HepG2 (cell line): Measurements from ENCODE around the gene KRT14. TPM values are rescaled to one million over a fixed set of nuclear protein-coding genes. Genes with fewer than 3 reads are reported as not detected.

Experiments
- BHLHE40 ChIP-seq: IDR thresholded peaks from 2 replicates; pipeline ENCODE4 v1.6.1; 2011; ENCODE audit warnings: low read length, improper control_type of control experiment
- CBFB ChIP-seq: sonication (generic); formaldehyde crosslinking; IDR thresholded peaks from 2 replicates; pipeline ENCODE4 v1.4.0; 2020; ENCODE audit warnings: missing genetic modification reagents
- DMAP1 ChIP-seq: IDR thresholded peaks from 2 replicates; pipeline ENCODE4 v1.6.1; 2016
- GATA4 ChIP-seq: sonication (generic); IDR thresholded peaks from 2 replicates; pipeline ENCODE4 v1.6.1; 2016; ENCODE audit warnings: antibody characterized with exemption, low read depth, borderline replicate concordance
- GPN1 ChIP-seq: sonication (generic); formaldehyde crosslinking; IDR thresholded peaks from 2 replicates; pipeline ENCODE4 v1.5.1; 2020; ENCODE audit warnings: missing genetic modification reagents, borderline replicate concordance
- GZF1 ChIP-seq: sonication (generic); formaldehyde crosslinking; IDR thresholded peaks from 2 replicates; pipeline ENCODE4 v1.5.1; 2020; ENCODE audit warnings: mild to moderate bottlenecking, missing genetic modification reagents
- HES4 ChIP-seq: sonication (generic); formaldehyde crosslinking; IDR thresholded peaks from 2 replicates; pipeline ENCODE4 v1.9.0; 2021; ENCODE audit warnings: mild to moderate bottlenecking, missing genetic modification reagents, borderline replicate concordance
- HNRNPL ChIP-seq: fragments of 200-400 bp; formaldehyde crosslinking; IDR thresholded peaks from 2 replicates; pipeline ENCODE4 v1.6.1; 2017; ENCODE audit warnings: mild to moderate bottlenecking, low read depth, low read length
- KMT2A ChIP-seq: sonication (generic); formaldehyde crosslinking; IDR thresholded peaks from 2 replicates; pipeline ENCODE4 v1.4.0; 2020; ENCODE audit warnings: missing genetic modification reagents
- MAZ ChIP-seq, 2 experiments: sonication (generic) in 1 of 2; formaldehyde crosslinking in 1 of 2; IDR thresholded peaks; 2 replicates each; pipeline versions ENCODE4 v1.5.0 to v1.6.1; 2012 to 2020; ENCODE audit warnings: low read depth in 2 of 2, mild to moderate bottlenecking in 2 of 2, borderline replicate concordance in 1 of 2, improper control_type of control experiment in 1 of 2, low read length in 1 of 2, missing genetic modification reagents in 1 of 2, moderate library complexity in 1 of 2
- NFYB ChIP-seq: sonication (generic); formaldehyde crosslinking; IDR thresholded peaks from 2 replicates; pipeline ENCODE4 v1.4.0; 2020; ENCODE audit warnings: missing genetic modification reagents
- RCOR2 ChIP-seq: IDR thresholded peaks from 2 replicates; pipeline ENCODE4 v1.6.1; 2016; ENCODE audit warnings: missing biosample characterization, missing genetic modification reagents
- SATB2 ChIP-seq: sonication (generic); formaldehyde crosslinking; IDR thresholded peaks from 2 replicates; pipeline ENCODE4 v1.5.0; 2020; ENCODE audit warnings: missing genetic modification reagents
- SRSF9 ChIP-seq: fragments of 200-400 bp; formaldehyde crosslinking; IDR thresholded peaks from 2 replicates; pipeline ENCODE4 v1.6.1; 2018; ENCODE audit warnings: borderline replicate concordance, mild to moderate bottlenecking, low read depth, low read length; ENCODE audit not compliant: insufficient read depth, poor library complexity, severe bottlenecking
- ZNF441 ChIP-seq: sonication (generic); formaldehyde crosslinking; IDR thresholded peaks from 2 replicates; pipeline ENCODE4 v1.7.0; 2021; ENCODE audit warnings: missing genetic modification reagents, borderline replicate concordance
- ZNF567 ChIP-seq: sonication (generic); formaldehyde crosslinking; IDR thresholded peaks from 2 replicates; pipeline ENCODE4 v1.8.1; 2023; ENCODE audit warnings: mild to moderate bottlenecking, missing genetic modification reagents, borderline replicate concordance
- ZNF678 ChIP-seq: sonication (generic); formaldehyde crosslinking; IDR thresholded peaks from 2 replicates; pipeline ENCODE4 v1.4.0; 2020; ENCODE audit warnings: mild to moderate bottlenecking, missing genetic modification reagents
- ZNF724P ChIP-seq: sonication (generic); formaldehyde crosslinking; IDR thresholded peaks from 2 replicates; pipeline ENCODE4 v1.8.0; 2022; ENCODE audit warnings: missing genetic modification reagents, borderline replicate concordance
- ZNF749 ChIP-seq: sonication (generic); formaldehyde crosslinking; IDR thresholded peaks from 2 replicates; pipeline ENCODE4 v1.8.0; 2022; ENCODE audit warnings: mild to moderate bottlenecking, missing genetic modification reagents, moderate library complexity, borderline replicate concordance
- ZSCAN25 ChIP-seq: sonication (generic); formaldehyde crosslinking; IDR thresholded peaks from 2 replicates; pipeline ENCODE4 v1.8.0; 2022; ENCODE audit warnings: mild to moderate bottlenecking, missing genetic modification reagents
- polyA plus RNA-seq, 8 experiments: library from polyadenylated mRNA; depleted of rRNA in 3 of 8; stranded (reverse) in 7 of 8; unstranded in 1 of 8; fragments of >200 nt; fragmentation: Illumina TruSeq in 4 of 8; extraction: Trizol in 4 of 8; gene quantifications; 2 replicates each; pipeline versions ENCODE4 v1.2.1 to v1.2.3, GENCODE V29; 2011 to 2016; ENCODE audit warnings: low read depth in 4 of 8, missing spikeins in 1 of 8, mixed read lengths in 1 of 8; ENCODE audit not compliant: insufficient read depth in 1 of 8
- total RNA-seq, 5 experiments: library from RNA; depleted of rRNA; stranded (reverse); fragments of >200 nt; fragmentation: Illumina TruSeq; extraction: Trizol; gene quantifications; 2 replicates each; pipeline ENCODE4 v1.2.3, GENCODE V29; 2016; ENCODE audit warnings: low read depth in 1 of 5
- TF ChIP-seq, protein P1 (sequence below): sonication (generic); formaldehyde crosslinking; IDR thresholded peaks from 2 replicates; pipeline ENCODE4 v1.5.0; 2020; ENCODE audit warnings: mild to moderate bottlenecking, low read depth, missing genetic modification reagents, borderline replicate concordance
- TF ChIP-seq, protein P2 (sequence below): sonication (generic); formaldehyde crosslinking; IDR thresholded peaks from 2 replicates; pipeline ENCODE4 v1.4.0; 2020; ENCODE audit warnings: missing genetic modification reagents, borderline replicate concordance
- TF ChIP-seq, protein P3 (sequence below): sonication (generic); formaldehyde crosslinking; conservative IDR thresholded peaks from 2 replicates; pipeline ENCODE4 v1.4.0; 2020; ENCODE audit warnings: missing genetic modification reagents

KRT14 gene
- total and polyA plus RNA-seq, 2 of the 13 experiments (the other 11 are each of a cell fraction or from before 2014, with no cell fraction given): 0.09 TPM; not detected in 1

DNA sequence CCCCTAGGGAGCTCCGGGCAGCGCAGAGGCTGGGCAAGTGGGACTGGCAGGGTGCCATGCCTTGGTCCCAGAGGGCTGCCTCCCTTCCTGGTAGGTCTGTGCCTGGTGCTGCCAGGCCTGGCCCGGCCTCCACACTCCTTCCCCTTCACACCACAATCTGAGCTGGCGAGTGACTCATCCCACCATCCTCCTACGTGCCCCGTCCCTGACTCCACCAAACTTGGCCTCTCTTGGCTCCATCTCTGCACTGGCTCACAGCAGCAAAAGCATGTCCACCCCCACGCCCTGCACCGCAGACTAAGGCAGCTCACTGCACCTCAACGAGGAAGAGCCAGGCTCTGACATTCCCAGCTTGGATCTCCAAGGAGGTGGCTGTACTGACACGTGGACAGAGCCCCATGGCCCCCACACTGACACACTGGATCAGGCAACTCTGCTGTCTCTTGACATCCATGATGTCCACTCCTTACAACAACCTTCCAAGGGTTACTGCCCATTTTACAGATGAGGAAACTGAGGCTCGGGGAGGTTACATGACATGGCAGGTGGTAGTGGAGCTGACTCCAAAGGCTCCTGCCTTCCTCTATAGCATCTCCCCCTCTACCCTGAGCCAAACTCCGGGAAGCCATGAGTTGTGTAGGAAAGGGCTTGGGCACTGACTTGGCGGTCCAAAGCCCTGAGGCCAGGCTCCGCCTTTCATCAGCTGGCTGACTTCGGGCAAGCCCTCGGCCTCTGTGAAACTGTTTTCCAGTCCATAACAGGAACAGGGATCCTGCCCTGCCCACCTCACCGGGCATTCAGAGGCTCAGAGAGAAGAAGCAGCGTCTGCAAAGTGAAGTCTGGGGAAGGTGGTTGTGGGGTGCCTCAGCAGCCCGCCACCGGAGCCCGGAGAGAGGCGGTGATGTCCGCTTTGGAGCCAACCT is 38.5 kb downstream of the KRT14 start (continued):
- TF ChIP-seq BHLHE40: no peak
- TF ChIP-seq GPN1 (CRISPR knock-in tag): no peak
- no peak for TF ChIP-seq GATA4
- TF ChIP-seq GZF1 (CRISPR knock-in tag): no peak
- TF ChIP-seq, protein P1, sequence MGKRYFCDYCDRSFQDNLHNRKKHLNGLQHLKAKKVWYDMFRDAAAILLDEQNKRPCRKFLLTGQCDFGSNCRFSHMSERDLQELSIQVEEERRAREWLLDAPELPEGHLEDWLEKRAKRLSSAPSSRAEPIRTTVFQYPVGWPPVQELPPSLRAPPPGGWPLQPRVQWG: no peak
- no peak for TF ChIP-seq ZNF678 (CRISPR knock-in tag)
- TF ChIP-seq HES4 (CRISPR knock-in tag): 0 out of 2 replicates have a peak, but pooled peaks have one; percentile 33
- TF ChIP-seq ZNF749 (CRISPR knock-in tag): no peak
- 0 out of 2 replicates have a peak, but pooled peaks have one; percentile 31 for TF ChIP-seq HNRNPL
- TF ChIP-seq ZNF724P: no peak
- no peak for TF ChIP-seq DMAP1
- no peak for TF ChIP-seq MAZ (IDR thresholded peaks at IDR 0.05; ENCODE audit: borderline replicate concordance, low read depth, low read length)
- no peak for TF ChIP-seq MAZ (CRISPR knock-in tag; IDR thresholded peaks at IDR 0.05; ENCODE audit: low read depth)
- TF ChIP-seq ZNF567: 0 out of 2 replicates have a peak, but pooled peaks have one; percentile 21
- no peak for TF ChIP-seq ZSCAN25 (CRISPR knock-in tag)
- TF ChIP-seq, protein P2, sequence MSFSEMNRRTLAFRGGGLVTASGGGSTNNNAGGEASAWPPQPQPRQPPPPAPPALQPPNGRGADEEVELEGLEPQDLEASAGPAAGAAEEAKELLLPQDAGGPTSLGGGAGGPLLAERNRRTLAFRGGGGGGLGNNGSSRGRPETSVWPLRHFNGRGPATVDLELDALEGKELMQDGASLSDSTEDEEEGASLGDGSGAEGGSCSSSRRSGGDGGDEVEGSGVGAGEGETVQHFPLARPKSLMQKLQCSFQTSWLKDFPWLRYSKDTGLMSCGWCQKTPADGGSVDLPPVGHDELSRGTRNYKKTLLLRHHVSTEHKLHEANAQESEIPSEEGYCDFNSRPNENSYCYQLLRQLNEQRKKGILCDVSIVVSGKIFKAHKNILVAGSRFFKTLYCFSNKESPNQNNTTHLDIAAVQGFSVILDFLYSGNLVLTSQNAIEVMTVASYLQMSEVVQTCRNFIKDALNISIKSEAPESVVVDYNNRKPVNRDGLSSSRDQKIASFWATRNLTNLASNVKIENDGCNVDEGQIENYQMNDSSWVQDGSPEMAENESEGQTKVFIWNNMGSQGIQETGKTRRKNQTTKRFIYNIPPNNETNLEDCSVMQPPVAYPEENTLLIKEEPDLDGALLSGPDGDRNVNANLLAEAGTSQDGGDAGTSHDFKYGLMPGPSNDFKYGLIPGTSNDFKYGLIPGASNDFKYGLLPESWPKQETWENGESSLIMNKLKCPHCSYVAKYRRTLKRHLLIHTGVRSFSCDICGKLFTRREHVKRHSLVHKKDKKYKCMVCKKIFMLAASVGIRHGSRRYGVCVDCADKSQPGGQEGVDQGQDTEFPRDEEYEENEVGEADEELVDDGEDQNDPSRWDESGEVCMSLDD (CRISPR knock-in tag): no peak
- TF ChIP-seq NFYB (CRISPR knock-in tag): no peak
- no peak for TF ChIP-seq SATB2
- TF ChIP-seq, protein P3, sequence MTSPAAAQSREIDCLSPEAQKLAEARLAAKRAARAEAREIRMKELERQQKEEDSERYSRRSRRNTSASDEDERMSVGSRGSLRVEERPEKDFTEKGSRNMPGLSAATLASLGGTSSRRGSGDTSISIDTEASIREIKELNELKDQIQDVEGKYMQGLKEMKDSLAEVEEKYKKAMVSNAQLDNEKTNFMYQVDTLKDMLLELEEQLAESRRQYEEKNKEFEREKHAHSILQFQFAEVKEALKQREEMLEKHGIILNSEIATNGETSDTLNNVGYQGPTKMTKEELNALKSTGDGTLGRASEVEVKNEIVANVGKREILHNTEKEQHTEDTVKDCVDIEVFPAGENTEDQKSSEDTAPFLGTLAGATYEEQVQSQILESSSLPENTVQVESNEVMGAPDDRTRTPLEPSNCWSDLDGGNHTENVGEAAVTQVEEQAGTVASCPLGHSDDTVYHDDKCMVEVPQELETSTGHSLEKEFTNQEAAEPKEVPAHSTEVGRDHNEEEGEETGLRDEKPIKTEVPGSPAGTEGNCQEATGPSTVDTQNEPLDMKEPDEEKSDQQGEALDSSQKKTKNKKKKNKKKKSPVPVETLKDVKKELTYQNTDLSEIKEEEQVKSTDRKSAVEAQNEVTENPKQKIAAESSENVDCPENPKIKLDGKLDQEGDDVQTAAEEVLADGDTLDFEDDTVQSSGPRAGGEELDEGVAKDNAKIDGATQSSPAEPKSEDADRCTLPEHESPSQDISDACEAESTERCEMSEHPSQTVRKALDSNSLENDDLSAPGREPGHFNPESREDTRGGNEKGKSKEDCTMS (CRISPR knock-in tag): no peak
- TF ChIP-seq KMT2A (CRISPR knock-in tag): no peak
- no peak for TF ChIP-seq CBFB (CRISPR knock-in tag)
- TF ChIP-seq SRSF9: no peak
- no peak for TF ChIP-seq ZNF441
- no peak for TF ChIP-seq RCOR2
